GM10266 (cell line): Measurements from ENCODE around the gene LRMDA.

Experiments used
- DNase-seq: peaks from one replicate; pipeline ENCODE4 v3.0.0; 2012; ENCODE audit errors: extremely low spot score
- CTCF ChIP-seq: IDR thresholded peaks from 2 replicates; pipeline ENCODE4 v1.5.1; 2012; ENCODE audit warnings: mild to moderate bottlenecking, low read depth; ENCODE audit not compliant: control insufficient read depth, insufficient read depth; ENCODE audit errors: missing control alignments

The LRMDA gene

GRCh38 chr10:75717126-75717916 is 285.9 kb downstream of the LRMDA start:
- TF ChIP-seq CTCF = no peak
- no peak for DNase-seq

- TF ChIP-seq CTCF = no peak
- DNase-seq = no peak
These were observed 287.6 kb downstream of the LRMDA start for GRCh38 chr10:75718991-75719390.

GRCh38 chr10:75720157-75720556 is 288.7 kb downstream of the LRMDA start:
- no peak for DNase-seq
- TF ChIP-seq CTCF = no peak

- TF ChIP-seq CTCF = no peak
- DNase-seq = no peak
These were observed 290.6 kb downstream of the LRMDA start for GRCh38 chr10:75722020-75722419.

GRCh38 chr10:75722609-75723008 is 291.2 kb downstream of the LRMDA start:
- DNase-seq = no peak
- TF ChIP-seq CTCF = no peak

- TF ChIP-seq CTCF = no peak
- DNase-seq = no peak
These were observed 292.0 kb downstream of the LRMDA start for GRCh38 chr10:75723319-75723980.

GRCh38 chr10:75724047-75724446 is 292.6 kb downstream of the LRMDA start:
- DNase-seq = no peak
- TF ChIP-seq CTCF = no peak
